HEK293 (cell line): ENCODE results near the gene L3MBTL3.
A peak's percentile ranks its signal among the peaks of the same experiment; 100 is the strongest.

ENCODE experiments used
- GFI1B ChIP-seq: fragments of 450-650 bp; formaldehyde crosslinking; IDR thresholded peaks from 2 replicates; pipeline ENCODE4 v1.5.1; 2016; ENCODE audit warnings: missing biosample characterization, missing genetic modification characterization
- KLF16 ChIP-seq: fragments of 450-650 bp; formaldehyde crosslinking; IDR thresholded peaks from 2 replicates; pipeline ENCODE4 v1.5.1; 2017; ENCODE audit warnings: missing biosample characterization, missing genetic modification characterization
- PATZ1 ChIP-seq: fragments of 450-650 bp; formaldehyde crosslinking; IDR thresholded peaks from 2 replicates; pipeline ENCODE4 v1.5.1; 2016; ENCODE audit warnings: missing biosample characterization, missing genetic modification characterization
- RBAK ChIP-seq: fragments of 450-650 bp; formaldehyde crosslinking; IDR thresholded peaks from 2 replicates; pipeline ENCODE4 v1.5.1; 2016; ENCODE audit warnings: missing biosample characterization, missing genetic modification characterization
- SALL2 ChIP-seq: fragments of 450-650 bp; formaldehyde crosslinking; IDR thresholded peaks from 2 replicates; pipeline ENCODE4 v1.5.0; 2017; ENCODE audit warnings: missing biosample characterization, mild to moderate bottlenecking, missing genetic modification characterization, borderline replicate concordance
- SCRT1 ChIP-seq: fragments of 450-650 bp; formaldehyde crosslinking; IDR thresholded peaks from 2 replicates; pipeline ENCODE4 v1.5.1; 2016; ENCODE audit warnings: missing biosample characterization, missing genetic modification characterization, borderline replicate concordance
- SP7 ChIP-seq: fragments of 450-650 bp; formaldehyde crosslinking; IDR thresholded peaks from 2 replicates; pipeline ENCODE4 v1.5.1; 2016; ENCODE audit warnings: missing biosample characterization, missing genetic modification characterization
- ZBTB44 ChIP-seq: fragments of 450-650 bp; IDR thresholded peaks from 2 replicates; pipeline ENCODE4 v1.5.1; 2018; ENCODE audit warnings: missing biosample characterization, mild to moderate bottlenecking, missing genetic modification characterization
- ZFP37 ChIP-seq: fragments of 450-650 bp; formaldehyde crosslinking; IDR thresholded peaks from 2 replicates; pipeline ENCODE4 v1.5.1; 2016; ENCODE audit warnings: missing biosample characterization, missing genetic modification characterization
- ZNF184 ChIP-seq: fragments of 450-650 bp; IDR thresholded peaks from 2 replicates; pipeline ENCODE4 v1.5.1; 2018; ENCODE audit warnings: missing biosample characterization, mild to moderate bottlenecking, missing genetic modification characterization
- ZNF202 ChIP-seq: fragments of 450-650 bp; formaldehyde crosslinking; IDR thresholded peaks from 2 replicates; pipeline ENCODE4 v1.5.1; 2016; ENCODE audit warnings: missing biosample characterization, missing genetic modification characterization, borderline replicate concordance
- ZNF211 ChIP-seq: fragments of 450-650 bp; formaldehyde crosslinking; IDR thresholded peaks from 2 replicates; pipeline ENCODE4 v1.5.1; 2016; ENCODE audit warnings: low read depth, missing biosample characterization, missing genetic modification characterization
- ZNF266 ChIP-seq: fragments of 450-650 bp; formaldehyde crosslinking; IDR thresholded peaks from 2 replicates; pipeline ENCODE4 v1.5.1; 2016; ENCODE audit warnings: missing biosample characterization, missing genetic modification characterization, low read depth
- ZNF280D ChIP-seq: fragments of 450-650 bp; formaldehyde crosslinking; IDR thresholded peaks from 2 replicates; pipeline ENCODE4 v1.5.1; 2016; ENCODE audit warnings: missing biosample characterization, missing genetic modification characterization
- ZNF302 ChIP-seq: fragments of 450-650 bp; formaldehyde crosslinking; IDR thresholded peaks from 2 replicates; pipeline ENCODE4 v1.5.1; 2016; ENCODE audit warnings: missing biosample characterization, missing genetic modification characterization, low read depth
- ZNF37A ChIP-seq: fragments of 450-650 bp; IDR thresholded peaks from 2 replicates; pipeline ENCODE4 v1.5.1; 2018; ENCODE audit warnings: missing biosample characterization, missing genetic modification characterization
- ZNF394 ChIP-seq: fragments of 450-650 bp; formaldehyde crosslinking; IDR thresholded peaks from 2 replicates; pipeline ENCODE4 v1.5.1; 2016; ENCODE audit warnings: missing biosample characterization, missing genetic modification characterization, mild to moderate bottlenecking, moderate library complexity, borderline replicate concordance
- ZNF48 ChIP-seq: fragments of 450-650 bp; formaldehyde crosslinking; IDR thresholded peaks from 2 replicates; pipeline ENCODE4 v1.5.1; 2016; ENCODE audit warnings: missing biosample characterization, missing genetic modification characterization
- ZNF501 ChIP-seq: fragments of 450-650 bp; formaldehyde crosslinking; IDR thresholded peaks from 2 replicates; pipeline ENCODE4 v1.5.1; 2016; ENCODE audit warnings: missing biosample characterization, missing genetic modification characterization
- ZNF544 ChIP-seq: fragments of 450-650 bp; formaldehyde crosslinking; IDR thresholded peaks from 2 replicates; pipeline ENCODE4 v1.5.0; 2017; ENCODE audit warnings: missing biosample characterization, missing genetic modification characterization
- ZNF555 ChIP-seq: fragments of 450-650 bp; formaldehyde crosslinking; conservative IDR thresholded peaks from 2 replicates; pipeline ENCODE4 v1.5.1; 2017; ENCODE audit warnings: missing biosample characterization, mild to moderate bottlenecking, missing genetic modification characterization, inconsistent platforms
- ZNF558 ChIP-seq: fragments of 450-650 bp; formaldehyde crosslinking; IDR thresholded peaks from 2 replicates; pipeline ENCODE4 v1.5.1; 2016; ENCODE audit warnings: missing biosample characterization, missing genetic modification characterization
- ZNF560 ChIP-seq: fragments of 450-650 bp; formaldehyde crosslinking; IDR thresholded peaks from 2 replicates; pipeline ENCODE4 v1.5.1; 2017; ENCODE audit warnings: missing biosample characterization, missing genetic modification characterization, borderline replicate concordance
- ZNF600 ChIP-seq: fragments of 450-650 bp; formaldehyde crosslinking; IDR thresholded peaks from 2 replicates; pipeline ENCODE4 v1.5.1; 2016; ENCODE audit warnings: missing biosample characterization, missing genetic modification characterization
- ZNF623 ChIP-seq: fragments of 450-650 bp; formaldehyde crosslinking; IDR thresholded peaks from 2 replicates; pipeline ENCODE4 v1.5.1; 2016; ENCODE audit warnings: missing biosample characterization, missing genetic modification characterization
- ZNF629 ChIP-seq: fragments of 450-650 bp; formaldehyde crosslinking; IDR thresholded peaks from 2 replicates; pipeline ENCODE4 v1.5.1; 2017; ENCODE audit warnings: missing biosample characterization, missing genetic modification characterization
- ZNF654 ChIP-seq: fragments of 450-650 bp; formaldehyde crosslinking; IDR thresholded peaks from 2 replicates; pipeline ENCODE4 v1.5.1; 2016; ENCODE audit warnings: low read depth, missing biosample characterization, missing genetic modification characterization
- ZNF658 ChIP-seq: fragments of 450-650 bp; formaldehyde crosslinking; IDR thresholded peaks from 2 replicates; pipeline ENCODE4; 2016; ENCODE audit warnings: missing biosample characterization, missing genetic modification characterization
- ZNF664 ChIP-seq: fragments of 450-650 bp; formaldehyde crosslinking; IDR thresholded peaks from 2 replicates; pipeline ENCODE4 v1.5.1; 2016; ENCODE audit warnings: missing biosample characterization, missing genetic modification characterization
- ZNF670 ChIP-seq: fragments of 450-650 bp; formaldehyde crosslinking; IDR thresholded peaks from 2 replicates; pipeline ENCODE4 v1.5.1; 2016; ENCODE audit warnings: missing biosample characterization, missing genetic modification characterization, low read depth
- ZNF747 ChIP-seq: fragments of 450-650 bp; formaldehyde crosslinking; IDR thresholded peaks from 2 replicates; pipeline ENCODE4 v1.5.1; 2016; ENCODE audit warnings: missing biosample characterization, missing genetic modification characterization
- ZNF777 ChIP-seq: fragments of 450-650 bp; formaldehyde crosslinking; IDR thresholded peaks from 2 replicates; pipeline ENCODE4 v1.5.1; 2017; ENCODE audit warnings: missing biosample characterization, missing genetic modification characterization, borderline replicate concordance
- ZNF791 ChIP-seq: fragments of 450-650 bp; formaldehyde crosslinking; IDR thresholded peaks from 2 replicates; pipeline ENCODE4 v1.5.1; 2016; ENCODE audit warnings: missing biosample characterization, missing genetic modification characterization

The L3MBTL3 gene

GRCh38 chr6:130156908-130157307 is 138.5 kb downstream of the L3MBTL3 start (continued):
- TF ChIP-seq ZNF658 (tag by site-specific recombination) = no peak
- no peak for TF ChIP-seq PATZ1 (tag by site-specific recombination)
- TF ChIP-seq ZNF560 = peak; percentile 48; the same call in 1 of the 2 replicates
- peak; percentile 73; the same call in 1 of the 2 replicates for TF ChIP-seq ZNF202 (tag by site-specific recombination)
- TF ChIP-seq ZNF558 (tag by site-specific recombination) = 0 out of 2 replicates have a peak, but pooled peaks have one; percentile 46
- TF ChIP-seq ZNF544 = no peak
- 0 out of 2 replicates have a peak, but pooled peaks have one; percentile 33 for TF ChIP-seq ZNF501 (tag by site-specific recombination)
- no peak for TF ChIP-seq ZNF211 (tag by site-specific recombination)
- no peak for TF ChIP-seq KLF16 (tag by site-specific recombination)
- TF ChIP-seq ZFP37 (tag by site-specific recombination) = 0 out of 2 replicates have a peak, but pooled peaks have one; percentile 54
- TF ChIP-seq ZNF791 = 0 out of 2 replicates have a peak, but pooled peaks have one; percentile 38
- no peak for TF ChIP-seq ZNF48 (tag by site-specific recombination)
- TF ChIP-seq ZNF280D (tag by site-specific recombination) = no peak
- no peak for TF ChIP-seq ZNF600
- peak; percentile 26; the same call in 1 of the 2 replicates for TF ChIP-seq ZNF629 (tag by site-specific recombination)
- no peak for TF ChIP-seq ZNF302 (tag by site-specific recombination)
- no peak for TF ChIP-seq RBAK
- no peak for TF ChIP-seq SCRT1 (tag by site-specific recombination)
- no peak for TF ChIP-seq GFI1B (tag by site-specific recombination)
- TF ChIP-seq ZNF555 (tag by site-specific recombination) = peak; percentile 91
- TF ChIP-seq ZNF654 = peak; percentile 19; the same call in 1 of the 2 replicates
- no peak for TF ChIP-seq ZNF37A (tag by site-specific recombination)
- no peak for TF ChIP-seq ZBTB44
- 0 out of 2 replicates have a peak, but pooled peaks have one; percentile 25 for TF ChIP-seq ZNF266
- TF ChIP-seq ZNF664 (tag by site-specific recombination) = 0 out of 2 replicates have a peak, but pooled peaks have one; percentile 21
- TF ChIP-seq SP7 (tag by site-specific recombination) = no peak
- no peak for TF ChIP-seq ZNF777 (tag by site-specific recombination)
- TF ChIP-seq SALL2 (tag by site-specific recombination) = no peak
- no peak for TF ChIP-seq ZNF747 (tag by site-specific recombination)
- TF ChIP-seq ZNF623 (tag by site-specific recombination) = peak; percentile 71
- TF ChIP-seq ZNF184 (tag by site-specific recombination) = no peak
- TF ChIP-seq ZNF394 (tag by site-specific recombination) = peak; percentile 90
- TF ChIP-seq ZNF670 (tag by site-specific recombination) = no peak
